CD4-positive, alpha-beta T cell treated with Interferon gamma for 1 hour (primary cell): ENCODE data around the gene MEGF11.

ENCODE experiments used
- DNase-seq: peaks from one replicate; pipeline ENCODE4 v3.0.0-alpha.2; 2020

MEGF11 gene

DNA sequence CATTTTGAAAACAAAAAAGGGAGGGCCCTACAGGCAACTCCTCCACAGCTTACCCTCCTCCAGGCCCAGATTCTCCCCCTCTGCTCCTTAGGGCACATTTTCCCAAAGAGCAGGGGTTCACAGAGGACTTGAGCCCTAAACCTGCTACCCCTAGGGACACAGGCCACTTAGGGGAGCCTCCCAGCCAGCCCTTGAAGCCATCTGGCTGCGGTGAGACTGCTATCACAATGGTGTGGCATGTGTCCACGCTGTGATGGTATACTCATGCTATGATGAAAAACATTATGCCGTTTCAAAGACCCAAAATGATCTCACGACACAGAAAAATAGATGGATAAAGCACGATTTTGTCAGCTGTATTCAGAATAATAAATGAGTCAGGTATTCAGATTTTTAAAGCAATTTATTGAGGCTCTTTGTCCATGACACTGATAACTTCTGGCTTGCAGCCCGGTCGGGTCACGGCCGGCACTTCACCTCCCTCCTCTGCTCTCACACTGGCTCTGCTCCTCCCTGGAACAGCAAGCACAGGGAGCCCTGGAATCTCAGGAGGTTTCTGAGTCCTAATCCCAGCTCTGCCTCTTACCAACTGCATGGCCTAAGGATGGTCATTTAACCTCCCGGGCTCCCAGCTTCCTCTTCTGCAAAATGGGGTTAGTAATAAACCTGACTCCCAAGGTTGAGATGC, 115.3 kb downstream of the MEGF11 start:
- DNase-seq: no peak

DNA sequence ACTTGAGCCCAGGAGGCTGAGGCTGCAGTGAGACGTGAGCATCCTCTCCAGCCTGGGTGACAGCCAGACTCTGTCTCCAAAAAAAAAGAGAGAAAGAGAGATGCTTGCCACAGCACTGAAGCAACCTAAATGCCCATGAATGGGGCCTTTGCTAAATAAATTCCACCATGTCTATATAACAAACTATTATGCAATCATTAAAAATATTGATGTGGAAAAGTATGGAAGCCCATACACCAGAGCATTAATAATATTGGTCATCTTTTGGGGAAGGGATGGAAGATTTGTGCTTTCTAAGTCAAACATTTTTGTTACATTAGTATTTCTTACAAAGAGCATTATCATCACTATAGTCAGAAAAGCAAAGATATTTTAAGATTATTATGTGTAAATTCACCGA, 116.6 kb downstream of the MEGF11 start:
- no peak for DNase-seq

DNA sequence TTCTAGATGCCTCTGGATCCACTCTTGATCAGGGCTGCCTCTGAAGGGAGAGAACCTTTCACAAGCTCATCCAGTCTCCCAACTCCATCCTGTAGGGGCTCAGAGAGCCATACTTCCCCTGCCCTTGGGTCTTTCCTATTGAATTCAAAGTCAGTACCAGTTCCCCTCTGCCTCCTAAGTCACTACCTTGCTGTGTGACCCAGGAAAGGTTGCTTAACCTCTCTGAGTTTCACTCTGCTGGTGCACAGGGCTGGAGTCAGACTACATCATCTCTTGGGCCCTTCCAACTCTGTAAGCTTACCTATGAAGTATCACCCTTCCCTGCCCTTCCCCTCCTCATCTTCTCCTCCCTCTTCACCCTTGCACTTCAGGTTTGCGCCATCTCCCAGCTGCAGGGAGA, 117.9 kb downstream of the MEGF11 start:
- no peak for DNase-seq

DNA sequence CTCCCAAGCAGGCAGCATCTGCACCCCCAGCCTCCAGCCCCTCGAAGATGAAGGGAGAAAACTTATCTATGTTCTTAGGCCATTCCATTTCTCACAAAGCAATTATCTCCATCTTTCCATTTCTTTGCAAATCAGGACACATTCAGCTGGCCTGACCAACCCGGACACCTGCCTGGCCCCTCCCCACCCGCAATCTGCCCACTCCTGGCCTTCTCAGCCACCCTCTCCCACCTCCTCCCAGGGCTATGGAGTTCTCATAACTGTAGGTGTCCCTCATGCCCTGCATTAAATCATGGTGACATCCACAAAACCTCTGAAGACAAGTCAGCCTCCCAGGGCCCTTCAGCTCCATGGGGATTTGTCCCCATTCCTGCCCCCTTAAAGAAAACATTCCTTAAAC, 119.3 kb downstream of the MEGF11 start:
- DNase-seq: no peak

DNA sequence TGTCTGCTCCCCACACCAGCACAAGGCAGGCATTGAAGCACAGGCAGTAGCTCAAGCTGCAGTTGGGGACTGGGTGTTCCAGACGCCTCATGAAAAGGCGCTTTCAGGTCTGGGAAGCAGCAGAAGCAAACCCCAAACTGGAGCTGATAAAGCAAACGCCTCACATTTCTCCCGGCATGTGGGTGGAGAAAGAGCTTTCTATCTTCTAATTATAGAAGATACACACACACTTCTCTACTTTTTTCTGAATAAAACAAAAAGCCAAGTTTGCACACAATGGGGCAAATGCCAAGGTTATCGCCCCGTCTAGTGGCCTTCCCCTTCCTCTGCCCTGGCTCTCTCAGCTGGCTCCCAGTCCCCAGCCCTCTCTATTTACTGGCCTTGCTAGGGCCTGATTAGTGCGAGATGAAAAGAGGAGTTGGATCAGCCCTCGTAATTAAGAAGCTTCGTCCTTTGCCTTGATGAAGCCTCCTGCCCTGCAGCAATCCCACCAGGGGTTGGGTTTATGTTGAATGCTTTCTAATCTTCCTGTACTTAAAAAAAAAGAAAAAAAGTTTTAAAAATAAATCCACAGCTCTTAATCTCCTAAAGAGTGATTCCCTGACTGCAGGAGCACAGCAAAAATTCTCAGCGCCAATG, 120.2 kb downstream of the MEGF11 start:
- DNase-seq: no peak

DNA sequence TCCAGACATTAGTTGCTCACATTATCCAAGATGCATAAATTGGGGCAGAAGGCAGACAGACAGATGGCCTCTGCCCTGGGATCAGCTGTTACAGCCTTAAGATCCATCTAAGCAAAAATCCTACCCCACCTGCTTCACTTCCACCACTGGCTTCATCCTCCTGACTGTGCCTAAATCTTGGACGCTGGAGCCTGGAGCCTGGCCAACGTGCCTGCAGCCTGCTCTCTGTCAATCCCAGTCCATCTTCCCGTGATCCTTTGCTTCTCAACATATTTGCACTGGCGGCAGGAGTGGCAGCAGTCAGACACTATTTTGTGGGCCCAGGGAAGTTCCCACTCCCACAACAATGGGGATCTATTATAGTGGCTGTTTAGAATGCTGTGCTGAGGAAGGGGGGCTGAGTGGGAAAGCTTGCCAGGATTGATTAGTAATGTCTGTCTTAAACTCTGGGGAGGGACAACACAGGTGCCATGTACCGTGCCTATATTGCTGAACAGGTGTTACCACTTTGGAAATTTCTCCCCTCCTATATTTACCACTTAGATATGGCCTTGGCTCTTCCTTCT, 121.2 kb downstream of the MEGF11 start:
- DNase-seq: no peak

DNA sequence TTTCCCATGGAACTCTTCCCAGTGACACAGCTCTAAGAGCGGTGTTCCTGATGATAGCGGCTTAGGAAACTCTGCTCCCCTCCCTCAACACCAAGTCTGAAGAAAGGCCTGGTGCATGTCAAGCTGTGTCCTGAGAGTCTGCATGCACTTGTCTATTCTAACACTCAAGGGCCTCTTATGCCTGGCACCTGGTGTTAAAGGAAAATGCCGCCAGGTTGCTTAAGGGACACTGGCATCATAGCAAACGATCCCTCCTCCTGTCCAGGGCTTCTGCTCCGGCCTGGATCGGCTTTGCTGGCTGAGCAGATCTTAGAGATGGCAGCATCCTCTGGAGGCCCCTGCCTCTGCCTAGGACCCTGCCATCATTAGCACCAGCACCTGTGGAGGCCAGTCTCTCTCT, 121.7 kb downstream of the MEGF11 start:
- no peak for DNase-seq

DNA sequence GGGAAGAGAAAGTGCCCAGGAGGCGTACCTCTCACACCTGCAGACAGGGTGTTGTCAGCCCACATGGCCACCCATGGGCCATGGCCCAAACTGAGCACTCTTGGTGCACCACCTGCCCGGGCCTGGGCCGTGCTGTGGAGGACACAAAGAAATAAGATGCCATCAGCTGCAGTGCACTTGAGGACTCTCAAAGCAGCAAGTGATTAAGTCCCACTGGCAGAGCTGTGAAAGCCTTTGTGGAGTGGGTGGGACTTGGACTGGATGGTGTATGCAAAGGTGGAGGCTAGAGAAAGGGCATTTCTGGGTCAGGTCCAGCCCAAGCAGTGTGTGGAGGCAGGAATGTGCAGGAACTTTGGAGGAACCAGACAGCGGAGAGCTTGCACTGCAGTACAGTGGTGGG, 122.3 kb downstream of the MEGF11 start:
- DNase-seq: no peak

DNA sequence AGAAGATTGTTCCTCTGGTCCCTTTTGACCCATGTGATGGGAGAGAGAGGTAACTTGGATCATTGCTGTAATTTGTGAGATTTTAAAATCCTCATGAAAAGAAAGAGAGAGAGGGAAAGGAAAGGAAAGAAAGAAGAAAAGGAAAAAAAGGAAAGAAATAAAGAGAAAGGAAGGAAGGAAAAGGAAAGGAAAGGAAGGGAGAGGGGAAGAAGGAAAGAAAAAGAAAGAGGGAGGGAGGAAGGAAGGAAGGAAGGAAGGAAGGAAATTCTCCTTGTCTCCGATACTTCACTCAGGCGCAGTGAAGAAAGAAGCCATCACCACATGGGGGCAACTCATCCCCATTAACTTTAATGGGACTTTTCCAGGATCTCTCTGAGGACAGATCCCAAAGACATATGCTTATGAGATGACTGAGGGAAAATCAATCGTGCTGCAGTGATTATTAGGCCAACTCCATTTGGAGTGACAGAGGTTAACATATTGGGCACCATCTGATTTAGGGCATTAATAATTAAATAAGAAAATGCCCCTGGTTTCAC, 123.0 kb downstream of the MEGF11 start:
- no peak for DNase-seq

DNA sequence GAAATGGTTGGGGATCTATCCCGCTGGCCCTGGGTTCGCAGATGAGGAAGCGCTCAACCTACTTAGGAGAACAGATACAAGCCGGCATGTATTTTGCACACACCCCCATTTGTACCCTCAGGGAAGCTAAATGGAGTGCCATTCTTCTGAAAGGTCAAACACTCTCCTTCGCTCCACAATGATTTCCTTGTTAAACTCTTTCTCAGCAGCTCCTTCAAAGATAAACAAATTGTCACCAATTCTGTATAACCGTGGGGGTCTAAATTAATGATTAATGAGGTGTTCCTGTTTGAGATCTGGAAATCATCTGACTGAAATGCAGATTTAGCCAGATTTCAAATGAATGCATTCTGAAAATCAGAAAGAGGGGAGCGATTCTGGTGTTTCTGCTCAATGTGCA, 124.0 kb downstream of the MEGF11 start:
- no peak for DNase-seq

DNA sequence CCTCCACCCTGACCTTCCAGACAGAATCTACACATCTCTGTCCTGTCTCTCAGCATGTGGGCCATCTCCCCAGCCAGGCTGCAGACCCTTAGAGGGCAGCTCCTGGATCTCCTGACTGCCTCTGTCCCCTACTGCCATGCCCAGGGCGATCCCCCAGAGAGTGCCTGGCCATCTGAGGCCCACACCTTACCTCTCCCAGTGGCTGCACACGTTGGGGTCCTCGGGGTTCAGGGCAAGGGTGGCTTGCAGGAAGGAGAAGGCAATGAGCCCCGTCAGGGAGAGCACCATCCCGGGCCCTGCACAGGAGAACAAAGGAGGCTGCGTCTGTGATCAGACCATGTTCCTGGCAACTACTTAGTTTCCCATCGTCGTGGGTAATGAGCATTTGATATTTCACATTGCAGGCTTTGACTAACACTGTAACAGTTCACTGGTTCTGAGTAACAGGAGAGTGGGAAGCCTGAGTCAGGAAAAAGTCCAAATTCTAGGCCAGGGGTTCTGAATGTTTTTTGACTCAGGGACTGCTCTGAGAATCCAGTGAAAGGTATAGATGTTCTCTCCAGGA, 125.4 kb downstream of the MEGF11 start:
- DNase-seq: no peak

DNA sequence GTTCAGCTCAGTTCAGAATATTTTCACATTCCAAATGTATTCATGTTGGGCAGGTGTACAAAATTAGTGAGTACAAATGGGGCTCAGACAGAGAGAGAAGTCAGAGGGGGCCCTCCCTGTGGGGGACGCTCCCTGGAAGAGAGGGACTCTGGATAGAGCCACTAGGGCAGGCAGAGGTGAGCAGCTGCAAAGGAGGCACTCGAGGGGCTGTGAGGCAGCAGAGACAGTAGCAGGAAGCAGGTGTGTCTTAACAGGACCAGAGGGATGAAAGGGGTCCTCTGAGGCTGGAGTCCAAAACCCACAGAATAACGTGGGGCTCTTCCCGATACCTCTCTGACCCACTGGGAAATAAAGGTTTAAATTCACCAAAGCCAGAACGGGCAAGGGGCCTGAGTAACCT, 127.1 kb downstream of the MEGF11 start:
- no peak for DNase-seq

DNA sequence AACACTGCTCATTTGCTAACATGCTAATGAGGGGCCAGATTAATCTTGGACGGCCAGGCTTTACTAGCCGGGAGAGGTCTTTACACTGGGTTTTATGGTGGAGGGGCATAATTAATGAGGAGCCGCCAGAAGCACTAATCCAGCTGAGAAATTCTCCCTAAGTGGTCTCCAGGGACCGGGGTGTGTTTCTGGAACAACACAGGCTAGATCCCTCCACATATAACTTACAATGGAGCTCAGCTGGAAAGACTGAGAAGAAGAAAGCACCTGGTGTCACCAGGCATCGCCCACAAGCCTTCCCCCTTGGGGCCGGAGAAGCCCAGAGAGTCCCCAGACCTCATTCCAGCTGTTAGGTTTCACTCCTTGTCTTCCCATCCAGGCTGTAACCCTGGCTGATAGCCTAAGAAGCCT, 127.5 kb downstream of the MEGF11 start:
- DNase-seq: no peak

DNA sequence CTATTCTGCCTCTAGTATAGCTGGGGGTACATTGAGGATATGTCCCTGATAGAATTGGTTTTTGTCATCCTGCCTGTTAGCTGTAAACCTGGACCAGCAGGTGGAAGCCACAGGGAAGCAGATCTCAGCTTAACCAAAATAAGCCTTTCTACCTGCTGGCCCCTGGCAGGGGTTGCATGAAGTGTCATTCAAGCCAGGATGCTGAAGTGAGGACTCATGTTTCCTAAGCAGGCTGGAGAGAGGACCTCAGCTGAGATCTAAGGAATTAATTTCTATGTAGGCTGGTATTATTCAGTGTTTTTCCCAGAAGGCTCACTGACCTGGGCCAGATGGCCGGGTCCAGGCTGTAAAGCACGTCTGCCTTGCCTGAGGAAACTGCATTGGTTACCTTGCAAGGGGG, 128.9 kb downstream of the MEGF11 start:
- no peak for DNase-seq

DNA sequence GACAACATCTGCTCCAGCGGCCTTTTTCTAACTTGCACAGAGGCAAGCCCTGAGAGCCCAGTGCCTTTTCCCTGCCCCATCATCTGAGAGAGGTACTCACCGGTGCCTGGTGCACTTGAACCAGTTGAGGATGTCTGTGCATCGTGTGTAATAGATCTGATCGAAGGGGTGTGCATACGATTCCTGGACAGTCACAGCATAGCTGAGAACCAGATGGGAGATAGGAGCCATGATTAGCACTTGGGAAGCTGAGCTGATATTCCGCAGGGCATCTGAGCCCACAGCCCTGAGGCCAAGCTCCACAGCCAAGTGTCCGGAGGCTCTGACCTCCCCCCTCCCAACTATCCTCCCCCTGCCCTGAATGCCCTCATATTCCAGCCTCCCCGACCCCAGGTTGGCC, 129.8 kb downstream of the MEGF11 start:
- no peak for DNase-seq

DNA sequence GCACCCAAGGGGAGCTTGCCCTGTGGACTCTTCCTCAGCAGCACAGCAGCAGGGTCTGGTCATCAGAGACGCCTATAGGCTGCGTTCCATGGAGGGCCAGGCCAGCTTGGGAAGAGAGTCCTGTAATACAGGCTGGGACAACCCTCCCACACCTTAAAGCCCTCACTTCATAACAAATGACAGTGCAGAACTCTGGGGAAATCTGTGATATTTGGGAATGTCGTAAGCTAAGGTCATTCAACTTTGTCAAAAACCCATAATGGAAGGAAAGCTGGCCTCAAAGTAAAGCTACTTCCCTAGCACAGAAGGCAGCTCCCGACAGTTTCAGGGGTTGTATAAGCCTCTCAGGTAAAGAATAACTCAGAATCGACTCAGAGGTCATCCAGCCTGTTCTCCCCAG, 133.1 kb downstream of the MEGF11 start:
- DNase-seq: no peak

DNA sequence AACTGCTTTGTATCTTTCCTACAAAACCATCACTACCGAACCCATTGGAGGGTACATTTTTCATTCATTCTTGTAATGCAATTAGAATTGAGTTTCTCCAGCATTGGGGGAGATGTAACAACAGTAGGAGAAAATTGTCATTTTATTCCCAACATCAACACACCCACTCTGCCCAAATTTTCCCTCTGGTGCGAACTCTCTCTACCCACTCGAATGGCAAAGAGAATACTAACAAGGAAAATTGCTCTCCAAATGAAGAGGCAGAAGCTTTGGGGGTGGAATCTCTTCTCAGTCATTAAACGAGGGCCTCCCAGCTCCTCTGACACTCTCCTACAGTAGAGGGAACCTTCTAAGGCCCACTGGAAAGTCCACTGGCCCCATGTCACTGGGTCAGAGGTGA, 135.7 kb downstream of the MEGF11 start:
- DNase-seq: no peak

DNA sequence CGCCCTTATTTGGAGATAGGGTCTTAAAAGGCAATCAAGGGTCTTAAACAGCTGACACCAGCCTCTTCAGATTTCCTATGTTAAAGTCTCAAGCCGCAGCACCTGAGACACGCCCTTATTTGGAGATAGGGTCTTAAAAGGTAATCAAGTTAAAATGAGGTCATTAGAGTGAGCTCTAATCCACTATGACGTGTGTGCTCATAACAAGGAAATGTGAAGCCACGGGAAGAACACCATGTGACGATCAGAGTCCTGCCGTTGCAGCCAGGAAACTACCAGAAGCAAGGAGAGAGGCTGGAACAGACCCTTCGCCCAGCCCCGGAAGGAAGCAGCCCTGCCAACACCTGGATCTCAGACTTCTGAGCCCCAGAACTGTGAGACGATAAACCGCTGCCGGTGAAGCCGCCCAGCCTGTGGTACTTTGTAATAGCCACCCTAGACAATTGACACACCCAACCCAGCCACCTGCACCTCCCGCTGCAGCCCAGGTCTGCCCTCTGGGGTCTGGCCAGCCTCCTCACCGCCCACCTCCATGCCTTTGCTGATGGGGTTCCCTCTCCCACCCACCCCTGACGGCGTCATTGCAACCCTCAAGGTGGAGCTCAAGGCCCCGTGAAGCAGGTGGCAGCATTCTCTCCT, 137.9 kb downstream of the MEGF11 start:
- DNase-seq: peak; percentile 35

DNA sequence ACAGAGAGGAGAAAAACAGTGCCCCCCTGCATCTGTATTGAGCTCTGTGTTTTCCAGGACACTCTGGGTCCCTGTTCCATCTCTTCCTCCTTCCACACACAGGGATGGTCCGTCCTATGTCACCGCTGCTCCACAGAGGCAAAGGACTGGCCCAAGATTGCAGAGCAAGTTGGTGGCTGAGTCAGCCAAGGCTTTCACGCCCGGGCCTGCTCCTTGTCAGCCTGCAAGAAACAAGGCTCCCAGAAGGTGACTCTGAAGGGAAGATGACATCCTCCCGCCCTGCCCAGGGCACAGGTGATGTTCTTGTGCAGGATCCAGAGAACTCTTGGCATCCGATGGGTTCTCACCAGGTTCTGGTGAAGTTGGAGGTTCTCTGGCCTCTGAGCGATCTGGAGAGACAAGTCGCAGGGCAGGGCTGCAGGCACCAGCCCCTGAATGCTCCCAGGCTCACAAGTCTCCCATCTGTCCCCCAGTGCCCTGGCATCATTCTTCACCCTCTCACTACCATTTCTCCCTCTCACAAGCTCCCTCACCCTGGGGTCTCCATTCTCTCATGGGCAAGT, 138.6 kb downstream of the MEGF11 start:
- no peak for DNase-seq

DNA sequence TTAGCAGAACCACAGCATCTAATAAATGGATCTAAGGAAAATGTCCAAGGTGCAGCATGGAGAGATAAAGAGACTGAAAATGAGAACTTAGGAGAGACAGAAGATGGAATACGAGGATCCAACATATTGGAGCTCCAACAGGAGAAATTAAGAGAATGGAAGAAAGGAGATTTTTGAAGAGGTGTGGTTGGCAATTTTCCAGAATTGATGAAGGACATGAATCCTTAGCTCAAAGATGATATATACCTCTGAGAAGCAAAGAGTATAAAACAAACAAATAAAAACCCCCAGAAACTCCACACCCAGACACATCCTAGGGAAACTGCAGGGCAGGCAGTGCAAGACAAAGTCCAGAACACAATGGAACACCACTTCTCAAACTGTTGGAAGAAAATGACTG, 141.2 kb downstream of the MEGF11 start:
- DNase-seq: no peak

DNA sequence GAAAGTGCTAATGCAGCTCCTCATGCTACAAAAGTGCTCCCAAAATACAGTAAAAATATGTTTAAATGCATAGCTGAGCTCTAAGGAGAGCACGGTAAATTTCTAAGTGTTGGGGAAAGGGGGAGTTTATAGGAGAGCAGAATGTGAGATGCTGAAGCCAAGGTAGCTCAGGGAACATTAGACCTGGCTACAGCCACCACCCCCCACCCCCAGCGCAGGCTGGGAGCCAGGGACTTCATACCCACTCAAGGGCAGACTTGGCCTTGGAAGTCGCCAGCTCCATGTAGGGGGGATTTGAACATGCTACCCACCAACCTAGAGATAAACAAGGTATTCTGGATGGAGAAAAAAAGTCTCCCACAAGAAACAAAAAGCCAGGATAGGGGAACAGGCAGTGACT, 142.2 kb downstream of the MEGF11 start:
- no peak for DNase-seq

DNA sequence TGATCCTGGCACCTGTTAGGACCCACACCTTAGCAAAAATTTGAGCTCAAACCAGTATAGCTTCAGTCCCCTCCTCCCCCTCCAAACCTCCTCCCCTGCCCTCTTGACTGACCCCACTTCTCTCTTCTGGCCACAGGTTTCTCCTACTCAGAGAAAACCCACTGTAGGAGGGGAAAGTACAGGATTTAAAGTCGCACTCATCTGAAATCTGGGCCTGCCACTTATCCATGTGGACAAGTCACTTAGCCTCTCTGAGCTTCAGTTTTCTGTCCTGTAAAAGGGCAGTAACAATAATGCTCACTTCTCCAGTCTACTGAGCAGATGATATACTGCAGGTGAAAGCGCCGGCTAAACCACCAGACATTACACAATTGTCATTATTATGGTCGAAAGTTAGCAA, 142.7 kb downstream of the MEGF11 start:
- DNase-seq: no peak

DNA sequence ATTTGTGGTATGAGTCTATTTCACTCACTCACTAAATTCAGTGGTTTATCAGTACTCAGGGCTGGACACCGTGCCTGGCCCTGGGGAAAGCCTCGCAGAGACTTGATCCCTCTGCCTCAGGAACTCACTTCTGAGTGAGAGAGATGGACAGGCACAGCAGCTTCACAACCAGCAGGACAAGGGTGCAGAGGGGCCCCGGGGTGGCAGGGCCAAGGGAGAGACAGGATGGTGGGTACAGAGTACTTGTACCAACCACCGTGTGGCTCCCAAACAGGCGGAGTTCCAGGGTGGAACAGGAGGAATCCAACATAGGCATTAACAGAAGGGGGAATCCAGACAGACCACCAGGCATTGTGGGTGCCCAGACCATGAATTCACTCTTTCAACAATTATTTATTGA, 143.7 kb downstream of the MEGF11 start:
- no peak for DNase-seq
